HepG2 (cell line): ENCODE results near the gene CHRNB2. TPM values are rescaled to one million over a fixed set of nuclear protein-coding genes. Genes with fewer than 3 reads are reported as not detected.

Experiments
- GMEB1 ChIP-seq: sonication (generic); formaldehyde crosslinking; IDR thresholded peaks from 2 replicates; pipeline ENCODE4 v1.5.1; 2020; ENCODE audit warnings: missing genetic modification reagents, mild to moderate bottlenecking, borderline replicate concordance
- KLF13 ChIP-seq: sonication (generic); formaldehyde crosslinking; IDR thresholded peaks from 2 replicates; pipeline ENCODE4 v1.4.0; 2020; ENCODE audit warnings: mild to moderate bottlenecking, missing genetic modification reagents
- SMAD1 ChIP-seq: sonication (generic); formaldehyde crosslinking; IDR thresholded peaks from 2 replicates; pipeline ENCODE4 v1.4.0; 2020; ENCODE audit warnings: missing genetic modification reagents, low read depth, mild to moderate bottlenecking, borderline replicate concordance
- TARDBP ChIP-seq: sonication (generic); formaldehyde crosslinking; IDR thresholded peaks from 2 replicates; pipeline ENCODE4 v1.8.0; 2022; ENCODE audit warnings: mild to moderate bottlenecking, missing genetic modification reagents
- ZBTB26 ChIP-seq: IDR thresholded peaks from 2 replicates; pipeline ENCODE4 v1.6.1; 2016; ENCODE audit warnings: missing compliant biosample characterization, missing genetic modification reagents, borderline replicate concordance
- ZHX2 ChIP-seq, 2 experiments: sonication (generic) in 1 of 2; formaldehyde crosslinking in 1 of 2; IDR thresholded peaks; 2 replicates each; pipeline versions ENCODE4 v1.6.1 to v1.9.0; 2014 to 2022; ENCODE audit warnings: antibody characterized with exemption in 1 of 2, borderline replicate concordance in 1 of 2, inconsistent platforms in 1 of 2, low read depth in 1 of 2, missing genetic modification reagents in 1 of 2
- ZNF407 ChIP-seq: sonication (generic); formaldehyde crosslinking; IDR thresholded peaks from one replicate; pipeline ENCODE4 v1.5.1; 2020; ENCODE audit warnings: mild to moderate bottlenecking, missing genetic modification reagents; ENCODE audit errors: not compliant biosample characterization
- ZNF883 ChIP-seq: sonication (generic); formaldehyde crosslinking; IDR thresholded peaks from 2 replicates; pipeline ENCODE4 v1.5.1; 2020; ENCODE audit warnings: mild to moderate bottlenecking, missing genetic modification reagents; ENCODE audit errors: not compliant biosample characterization
- polyA plus RNA-seq, 8 experiments: library from polyadenylated mRNA; depleted of rRNA in 3 of 8; stranded (reverse) in 7 of 8; unstranded in 1 of 8; fragments of >200 nt; fragmentation: Illumina TruSeq in 4 of 8; extraction: Trizol in 4 of 8; gene quantifications; 2 replicates each; pipeline versions ENCODE4 v1.2.1 to v1.2.3, GENCODE V29; 2011 to 2016; ENCODE audit warnings: low read depth in 4 of 8, missing spikeins in 1 of 8, mixed read lengths in 1 of 8; ENCODE audit not compliant: insufficient read depth in 1 of 8
- total RNA-seq, 5 experiments: library from RNA; depleted of rRNA; stranded (reverse); fragments of >200 nt; fragmentation: Illumina TruSeq; extraction: Trizol; gene quantifications; 2 replicates each; pipeline ENCODE4 v1.2.3, GENCODE V29; 2016; ENCODE audit warnings: low read depth in 1 of 5

CHRNB2 gene
- total and polyA plus RNA-seq, 2 of the 13 experiments (the other 11 are each of a cell fraction or from before 2014, with no cell fraction given), result 0.03 to 0.07 TPM

GRCh38 chr1:154627257-154628120 lies 59.9 kb downstream of the CHRNB2 start (continued):
- peak; percentile 48 for TF ChIP-seq ZNF407 (CRISPR knock-in tag)
- peak; percentile 73 for TF ChIP-seq ZHX2 (IDR thresholded peaks at IDR 0.05; ENCODE audit: low read depth)
- TF ChIP-seq ZHX2 (CRISPR knock-in tag; IDR thresholded peaks at IDR 0.05; ENCODE audit: borderline replicate concordance), result no peak
- peak; percentile 53; the same call in 1 of the 2 replicates for TF ChIP-seq GMEB1
- peak; percentile 66 for TF ChIP-seq ZNF883 (CRISPR knock-in tag)
- TF ChIP-seq TARDBP, result peak; percentile 76
- TF ChIP-seq ZBTB26 (CRISPR knock-in tag), result peak; percentile 16; the same call in 1 of the 2 replicates
- TF ChIP-seq SMAD1 (CRISPR knock-in tag), result peak; percentile 29; the same call in 1 of the 2 replicates
- 0 out of 2 replicates have a peak, but pooled peaks have one; percentile 53 for TF ChIP-seq KLF13 (CRISPR knock-in tag)
